ENCODE data around the gene LCE1D.

- TF ChIP-seq CTCF (IDR thresholded peaks at IDR 0.05) (no peak), EP300 (IDR thresholded peaks at IDR 0.05) (no peak)
Measured at GRCh38 chr1:152823294-152823693, 26.8 kb downstream of the LCE1D start.
